IMR-90 (cell line): ENCODE data around the gene ARHGAP10. TPM values are rescaled to one million over a fixed set of nuclear protein-coding genes. Genes with fewer than 3 reads are reported as not detected.
A peak's percentile ranks its signal among the peaks of the same experiment; 100 is the strongest.

Experiments
- ATAC-seq: fragments of 200-7000 bp; cut with Tn5 transposase; 2 replicates; pipeline ENCODE4 v1.9.1; 2020; ENCODE audit warnings: low read depth, mild to moderate bottlenecking, moderate library complexity
- BruUV-seq: library from RNA; stranded (reverse); fragments of 400-500 nt; replicated peaks from 2 replicates; lab custom pipeline; 2021; lab: Mats Ljungman, UMichigan
- CTCF ChIA-PET: fragments of 300-600 bp; formaldehyde crosslinking; extraction: SDS; loops from one replicate; lab custom pipeline; 2021; ENCODE audit warnings: antibody characterized with exemption; lab: Yijun Ruan, JAX
- POLR2A ChIA-PET: fragments of 300-600 bp; sonication (Branson Sonifier 250); formaldehyde crosslinking; loops from one replicate; lab custom pipeline; 2022; ENCODE audit warnings: antibody characterized with exemption; ENCODE audit not compliant: unreplicated experiment; lab: Charles Lee
- DNase-seq: peaks from one replicate; pipeline ENCODE4 v3.0.0; 2013
- H2AFZ ChIP-seq: replicated peaks from 2 replicates; pipeline ENCODE3; 2013; ENCODE audit warnings: low read length, mild to moderate bottlenecking; ENCODE audit not compliant: poor library complexity
- H2AK5ac ChIP-seq: 2 replicates; pipeline ENCODE4 v1.6.1; 2013; ENCODE audit warnings: low read depth, low read length, inconsistent platforms
- H2AK9ac ChIP-seq: replicated peaks from 2 replicates; pipeline ENCODE3; 2013; ENCODE audit warnings: mild to moderate bottlenecking, low read depth, low read length, moderate library complexity; ENCODE audit not compliant: poor library complexity
- H2BK120ac ChIP-seq: 2 replicates; pipeline ENCODE4 v1.6.1; 2013; ENCODE audit warnings: low read depth, low read length, inconsistent platforms
- H2BK15ac ChIP-seq: 3 replicates; pipeline ENCODE4 v1.6.1; 2013; ENCODE audit warnings: low read depth, low read length, inconsistent platforms
- H2BK20ac ChIP-seq: 2 replicates; pipeline ENCODE4 v1.6.1; 2013; ENCODE audit warnings: low read depth, mild to moderate bottlenecking, inconsistent platforms, low read length, moderate library complexity
- H2BK5ac ChIP-seq: 2 replicates; pipeline ENCODE4 v1.6.1; 2013; ENCODE audit warnings: mild to moderate bottlenecking, low read depth, low read length, inconsistent platforms; ENCODE audit not compliant: poor library complexity, severe bottlenecking
- H3K14ac ChIP-seq: replicated peaks from 2 replicates; pipeline ENCODE4 v1.6.1; 2013; ENCODE audit warnings: low read depth, low read length, inconsistent platforms
- H3K18ac ChIP-seq: 2 replicates; pipeline ENCODE4 v1.6.1; 2013; ENCODE audit warnings: low read depth, low read length, control low read depth
- H3K23ac ChIP-seq: 2 replicates; pipeline ENCODE4 v1.6.1; 2013; ENCODE audit warnings: low read depth, low read length, inconsistent platforms
- H3K27ac ChIP-seq: 2 replicates; pipeline ENCODE4 v1.5.1; 2013; ENCODE audit warnings: mild to moderate bottlenecking, control low read depth, low read length; ENCODE audit not compliant: insufficient read depth
- H3K27me3 ChIP-seq: 2 replicates; pipeline ENCODE4 v1.6.1; 2013; ENCODE audit warnings: low read length; ENCODE audit not compliant: control insufficient read depth, insufficient read depth
- H3K36me3 ChIP-seq: 2 replicates; pipeline ENCODE4 v1.6.1; 2013; ENCODE audit warnings: low read length, mixed read lengths; ENCODE audit not compliant: control insufficient read depth, insufficient read depth
- H3K4ac ChIP-seq: 2 replicates; pipeline ENCODE4 v1.6.1; 2013; ENCODE audit warnings: low read depth, low read length, inconsistent platforms
- H3K4me1 ChIP-seq: 2 replicates; pipeline ENCODE4 v1.6.1; 2013; ENCODE audit warnings: low read length, mixed read lengths; ENCODE audit not compliant: control insufficient read depth, insufficient read depth
- H3K4me2 ChIP-seq: 2 replicates; pipeline ENCODE4 v1.6.1; 2013; ENCODE audit warnings: low read depth, mild to moderate bottlenecking, control low read depth, low read length, moderate library complexity
- H3K4me3 ChIP-seq: 2 replicates; pipeline ENCODE4 v1.5.1; 2013; ENCODE audit warnings: low read depth, mild to moderate bottlenecking, control low read depth, low read length, moderate library complexity; ENCODE audit not compliant: insufficient read depth
- H3K56ac ChIP-seq: 2 replicates; pipeline ENCODE4 v1.6.1; 2013; ENCODE audit warnings: low read length, inconsistent platforms; ENCODE audit not compliant: insufficient read depth; ENCODE audit errors: extremely low read depth
- H3K79me1 ChIP-seq, 2 experiments: 2 replicates each; pipeline ENCODE4 v1.6.1; 2013; ENCODE audit warnings: low read length in 2 of 2, inconsistent platforms in 1 of 2, low read depth in 1 of 2
- H3K9ac ChIP-seq: 2 replicates; pipeline ENCODE4 v1.6.1; 2013; ENCODE audit warnings: low read depth, low read length, control low read depth
- H3K9me1 ChIP-seq: 2 replicates; pipeline ENCODE4 v1.6.1; 2013; ENCODE audit warnings: low read length, inconsistent platforms; ENCODE audit not compliant: insufficient read depth
- H3K9me3 ChIP-seq: 2 replicates; pipeline ENCODE4 v1.6.1; 2013; ENCODE audit warnings: low read length; ENCODE audit not compliant: control insufficient read depth, insufficient read depth
- H4K20me1 ChIP-seq: 2 replicates; pipeline ENCODE4 v1.6.1; 2013; ENCODE audit warnings: low read length, inconsistent platforms; ENCODE audit not compliant: insufficient read depth
- H4K5ac ChIP-seq: 2 replicates; pipeline ENCODE4 v1.6.1; 2013; ENCODE audit warnings: mild to moderate bottlenecking, low read depth, low read length, control low read depth
- H4K8ac ChIP-seq, 2 experiments: 2 replicates each; pipeline ENCODE4 v1.6.1; 2013; ENCODE audit warnings: low read depth in 2 of 2, low read length in 2 of 2, control low read depth in 1 of 2, inconsistent platforms in 1 of 2
- H4K91ac ChIP-seq: 2 replicates; pipeline ENCODE4 v1.6.1; 2013; ENCODE audit warnings: low read depth, low read length, inconsistent platforms; ENCODE audit not compliant: insufficient read depth
- MAFK ChIP-seq: IDR thresholded peaks from 2 replicates; pipeline ENCODE4 v1.6.1; 2012; ENCODE audit warnings: low read depth, low read length, improper control_type of control experiment
- MAZ ChIP-seq: IDR thresholded peaks from 2 replicates; pipeline ENCODE4 v1.6.1; 2012; ENCODE audit warnings: low read depth, mild to moderate bottlenecking, low read length, improper control_type of control experiment, moderate library complexity, borderline replicate concordance
- WGBS, 2 experiments: methylation state at CpG; one replicate each; pipeline versions ENCODE4 v1.1.5 to v1.1.7; 2013; ENCODE audit warnings: missing lambda C conversion rate in 2 of 2; ENCODE audit not compliant: insufficient read length in 1 of 2; ENCODE audit errors: extremely low coverage in 2 of 2; 5-methylcytosine and 5-hydroxymethylcytosine counted together
- dilution Hi-C: fragments of 300-500 bp; cut with HindIII; formaldehyde crosslinking; loops from one replicate; pipeline ENCODE4 v1.14.3; 2018; ENCODE audit warnings: low sequenced_read_pairs; ENCODE audit not compliant: unreplicated experiment
- in situ Hi-C: fragments of 300-500 bp; cut with MboI; formaldehyde crosslinking; loops from 3 replicates; pipeline ENCODE4 v1.14.3; 2019; ENCODE audit warnings: low sequenced_read_pairs, inconsistent platforms, mixed read lengths
- intact Hi-C: fragments of 100-400 bp; cut with micrococcal nuclease; formaldehyde crosslinking; loops from 2 replicates; pipeline ENCODE4 v1.10.0; 2022
- polyA plus RNA-seq, 3 experiments: library from polyadenylated mRNA; depleted of rRNA; stranded (reverse); fragments of >200 nt; gene quantifications; 2 replicates each; pipeline ENCODE4 v1.2.3, GENCODE V29; 2012; ENCODE audit warnings: low replicate concordance in 1 of 3
- total RNA-seq: library from RNA; depleted of rRNA; stranded (reverse); fragments of >200 nt; gene quantifications from 2 replicates; pipeline ENCODE4 v1.2.3, GENCODE V29; 2012

Gene ARHGAP10
- total and polyA plus RNA-seq, 2 of the 4 experiments (the other 2 are of a cell fraction) = 27.1 to 29.4 TPM

DNA sequence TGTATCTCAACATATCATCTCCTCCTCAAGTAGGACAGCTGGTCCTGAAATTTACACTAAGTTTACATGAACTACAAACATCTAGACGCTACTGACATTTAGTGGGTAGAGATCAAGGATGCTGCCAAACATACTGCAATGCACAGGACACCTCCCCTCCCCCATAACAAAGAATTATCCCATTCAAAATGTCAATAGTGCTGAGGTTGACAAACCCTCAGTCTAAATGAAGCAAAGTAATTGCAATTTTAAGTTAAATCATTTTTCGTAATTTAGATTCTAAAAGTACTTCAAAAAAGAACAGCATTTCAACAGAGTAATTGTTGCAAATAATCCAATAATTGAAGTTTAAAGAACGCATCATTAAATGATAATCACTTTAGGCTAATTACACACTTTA is 49.1 kb upstream of the ARHGAP10 start:
- Histone ChIP-seq H2AK5ac (no peak overlapping the region), H4K20me1 (no peaks in the 10 kb centered on the region), H3K4me2 (peak overlapping the region; percentile 96), H3K27me3 (no peaks in the 10 kb centered on the region), H3K9me3 (no peaks in the 10 kb centered on the region), H3K36me3 (peaks cover 9% of the 10 kb centered on the region), H2AK9ac (no peak overlapping the region), H3K4me3 (peak overlapping the region; percentile 82), H3K56ac (no peak overlapping the region), H3K18ac (no peak overlapping the region), H4K91ac (no peak overlapping the region), H3K14ac (peak overlapping the region; percentile 37; the same call in 1 of the 2 replicates), H3K9ac (peak overlapping the region; percentile 91; the same call in 1 of the 2 replicates), H2BK120ac (no peak overlapping the region), H3K4me1 (peaks cover 5% of the 10 kb centered on the region), H2BK5ac (no peak overlapping the region), H3K9me1 (peaks cover 4% of the 10 kb centered on the region), H4K5ac (no peak overlapping the region), H3K4ac (no peak overlapping the region), H2BK20ac (0 out of 2 replicates have a peak overlapping the region, but pooled peaks have one; percentile 9), H2BK15ac (no peak overlapping the region), H3K23ac (peak overlapping the region; percentile 72; the same call in 1 of the 2 replicates), H3K79me1 (peaks cover 6 to 50% of the 10 kb centered on the region in 2 experiments), H3K27ac (no peak overlapping the region; the same call in 1 of the 2 replicates), H2AFZ (no peak overlapping the region), H4K8ac (no peak overlapping the region; a peak in 1 of 4 replicates)
- dilution Hi-C loops = no loop called here
- in situ Hi-C loops = no loop called here
- TF ChIP-seq MAFK (peak; percentile 68), MAZ (no peak)
- intact Hi-C loops = loop anchor here (5.0 kb wide), 1 partner anchor 50 kb away; the partner anchor contains the start of gene ARHGAP10
- no TSS peak for BruUV-seq
- no CpG with 5 or more reads among the region's 3 CpGs for WGBS, 2 experiments
- DNase-seq = peak; percentile 56
- ChIA-PET CTCF (no interaction called here), POLR2A (no interaction called here)
- no peak for ATAC-seq
